HFFc6 (cell line): Measurements from ENCODE around the gene SARS1. TPM values are rescaled to one million over a fixed set of nuclear protein-coding genes. Genes with fewer than 3 reads are reported as not detected.

Source experiments
- DNase-seq: peaks from one replicate; pipeline ENCODE4 v3.0.0-alpha.2; 2018
- H3K27ac Mint-ChIP-seq: 2 replicates; pipeline ENCODE4 v1.8.0; 2020; ENCODE audit warnings: mild to moderate bottlenecking, mixed read lengths
- H3K27me3 Mint-ChIP-seq: 2 replicates; pipeline ENCODE4 v1.8.0; 2021; ENCODE audit warnings: mild to moderate bottlenecking, moderate library complexity, mixed read lengths; ENCODE audit not compliant: insufficient read depth
- H3K36me3 Mint-ChIP-seq: 2 replicates; pipeline ENCODE4 v1.8.0; 2021; ENCODE audit warnings: low read depth, mixed read lengths
- H3K4me1 Mint-ChIP-seq: 2 replicates; pipeline ENCODE4 v1.8.0; 2020; ENCODE audit warnings: low read depth, mixed read lengths
- H3K4me3 Mint-ChIP-seq: 2 replicates; pipeline ENCODE4 v1.8.0; 2020; ENCODE audit warnings: mild to moderate bottlenecking, moderate library complexity, mixed read lengths
- H3K9me3 Mint-ChIP-seq: 2 replicates; pipeline ENCODE4 v1.8.0; 2020; ENCODE audit warnings: mild to moderate bottlenecking, mixed read lengths
- CTCF ChIP-seq: fragments of 200-600 bp; sonication (generic); IDR thresholded peaks from 2 replicates; pipeline ENCODE4 v1.5.0; 2021; ENCODE audit warnings: antibody characterized with exemption, mild to moderate bottlenecking
- total RNA-seq, 6 experiments: library from RNA; stranded (reverse); fragmentation: NEBNext Ultra II Directional; extraction: Animal tissue kit (Norgen Biotek cat#: 25700); gene quantifications; 2 replicates in 1 of 6; 3 replicates in 5 of 6; pipeline ENCODE4 v1.2.3, GENCODE V29; 2021

Gene SARS1
- total RNA-seq, 6 experiments from 2014 or later = 165 to 194 (median 176) TPM

- Mint-ChIP-seq H3K9me3 (no peaks in the 10 kb centered on the region), H3K36me3 (peaks cover 26% of the 10 kb centered on the region), H3K4me3 (no peak overlapping the region), H3K4me1 (peaks cover 23% of the 10 kb centered on the region), H3K27me3 (peaks cover 2% of the 10 kb centered on the region; the same call in 1 of the 2 replicates), H3K27ac (no peak overlapping the region)
- no peak for TF ChIP-seq CTCF
- no peak for DNase-seq
Measured at GRCh38 chr1:109229531-109230127, 15.9 kb downstream of the SARS1 start.

GRCh38 chr1:109231066-109231465, 17.3 kb downstream of the SARS1 start:
- Mint-ChIP-seq H3K4me3 (no peak overlapping the region), H3K27me3 (no peaks in the 10 kb centered on the region), H3K27ac (no peak overlapping the region), H3K4me1 (peaks cover 12% of the 10 kb centered on the region), H3K36me3 (peaks cover 23% of the 10 kb centered on the region), H3K9me3 (no peaks in the 10 kb centered on the region)
- no peak for TF ChIP-seq CTCF
- no peak for DNase-seq

- TF ChIP-seq CTCF = no peak
- H3K4me1 Mint-ChIP-seq = peaks cover 7% of the 10 kb centered on the region; the same call in 1 of the 2 replicates
- peaks cover 15% of the 10 kb centered on the region for H3K36me3 Mint-ChIP-seq
- no peak for DNase-seq
- H3K27me3 Mint-ChIP-seq = peaks cover 2% of the 10 kb centered on the region
- H3K4me3 Mint-ChIP-seq = no peak overlapping the region
- H3K9me3 Mint-ChIP-seq = no peaks in the 10 kb centered on the region
- H3K27ac Mint-ChIP-seq = no peak overlapping the region
Measured at GRCh38 chr1:109235137-109235536, 21.4 kb downstream of the SARS1 start.

- Mint-ChIP-seq H3K27me3 (peaks cover 2% of the 10 kb centered on the region), H3K4me1 (peaks cover 24% of the 10 kb centered on the region), H3K4me3 (no peak overlapping the region), H3K36me3 (peaks cover 5% of the 10 kb centered on the region; the same call in 1 of the 2 replicates), H3K9me3 (no peaks in the 10 kb centered on the region), H3K27ac (no peak overlapping the region)
- DNase-seq = no peak
- no peak for TF ChIP-seq CTCF
Measured at GRCh38 chr1:109237512-109237911, 23.8 kb downstream of the SARS1 start.

- peaks cover 26% of the 10 kb centered on the region for H3K4me1 Mint-ChIP-seq
- H3K27ac Mint-ChIP-seq = no peak overlapping the region
- H3K4me3 Mint-ChIP-seq = no peak overlapping the region
- H3K9me3 Mint-ChIP-seq = no peaks in the 10 kb centered on the region
- no peak for DNase-seq
- TF ChIP-seq CTCF = no peak
- peaks cover 2% of the 10 kb centered on the region for H3K27me3 Mint-ChIP-seq
- peaks cover 5% of the 10 kb centered on the region; the same call in 1 of the 2 replicates for H3K36me3 Mint-ChIP-seq
Measured at GRCh38 chr1:109238382-109238781, 24.7 kb downstream of the SARS1 start.
